Trophoblast cell (in vitro differentiated cells and primary cell): ENCODE results near the gene CIC.
A peak's percentile ranks its signal among the peaks of the same experiment; 100 is the strongest.

ENCODE experiments used
- DNase-seq, 2 donors: peaks; one replicate each; pipeline ENCODE4 v3.0.0-alpha.2; 2016
- H2AFZ ChIP-seq: 2 replicates; pipeline ENCODE4 v1.6.1; 2013; ENCODE audit warnings: low read length, moderate library complexity, mild to moderate bottlenecking; ENCODE audit not compliant: insufficient read depth, poor library complexity
- H2AK5ac ChIP-seq: 2 replicates; pipeline ENCODE4 v1.6.1; 2013; ENCODE audit warnings: mild to moderate bottlenecking, low read length
- H2BK120ac ChIP-seq: 2 replicates; pipeline ENCODE4 v1.6.1; 2013; ENCODE audit warnings: low read length, mild to moderate bottlenecking, moderate library complexity; ENCODE audit not compliant: insufficient read depth, poor library complexity
- H2BK12ac ChIP-seq: 2 replicates; pipeline ENCODE4 v1.6.1; 2013; ENCODE audit warnings: mild to moderate bottlenecking, low read length, moderate library complexity
- H2BK5ac ChIP-seq: 2 replicates; pipeline ENCODE4 v1.6.1; 2013; ENCODE audit warnings: low read length, low read depth, moderate library complexity, mild to moderate bottlenecking; ENCODE audit not compliant: poor library complexity
- H3K14ac ChIP-seq: 2 replicates; pipeline ENCODE4 v1.6.1; 2013; ENCODE audit warnings: mild to moderate bottlenecking, low read length
- H3K18ac ChIP-seq: 2 replicates; pipeline ENCODE4 v1.6.1; 2013; ENCODE audit warnings: mild to moderate bottlenecking, low read length
- H3K23ac ChIP-seq: 2 replicates; pipeline ENCODE4 v1.6.1; 2013; ENCODE audit warnings: low read length
- H3K27ac ChIP-seq: 2 replicates; pipeline ENCODE4 v1.5.1; 2013; ENCODE audit warnings: low read depth, mild to moderate bottlenecking, inconsistent platforms, low read length, moderate library complexity
- H3K27me3 ChIP-seq: 2 replicates; pipeline ENCODE4 v1.6.1; 2013; ENCODE audit warnings: inconsistent platforms, mild to moderate bottlenecking, low read length, moderate library complexity; ENCODE audit not compliant: insufficient read depth
- H3K36me3 ChIP-seq, 2 experiments: 1 replicate in 1 of 2; 2 replicates in 1 of 2; pipeline ENCODE4 v1.6.1; 2013; ENCODE audit warnings: low read length in 2 of 2, mild to moderate bottlenecking in 2 of 2, moderate library complexity in 1 of 2; ENCODE audit not compliant: insufficient read depth in 2 of 2, control insufficient read depth in 1 of 2
- H3K4ac ChIP-seq: 2 replicates; pipeline ENCODE4 v1.6.1; 2013; ENCODE audit warnings: low read depth, mild to moderate bottlenecking, low read length, moderate library complexity
- H3K4me1 ChIP-seq, 2 experiments: 1 replicate in 1 of 2; 2 replicates in 1 of 2; pipeline ENCODE4 v1.6.1; 2013; ENCODE audit warnings: low read length in 2 of 2, mild to moderate bottlenecking in 2 of 2, moderate library complexity in 1 of 2; ENCODE audit not compliant: insufficient read depth in 2 of 2, control insufficient read depth in 1 of 2
- H3K4me2 ChIP-seq: 2 replicates; pipeline ENCODE4 v1.6.1; 2013; ENCODE audit warnings: inconsistent platforms, mild to moderate bottlenecking, low read length, moderate library complexity
- H3K4me3 ChIP-seq: 2 replicates; pipeline ENCODE4 v1.5.1; 2013; ENCODE audit warnings: mild to moderate bottlenecking, low read depth, low read length, inconsistent platforms
- H3K79me1 ChIP-seq: one replicate; pipeline ENCODE4 v1.6.1; 2013; ENCODE audit warnings: low read length
- H3K79me2 ChIP-seq: 2 replicates; pipeline ENCODE4 v1.6.1; 2013; ENCODE audit warnings: low read length, mild to moderate bottlenecking; ENCODE audit not compliant: control insufficient read depth, insufficient read depth, poor library complexity
- H3K9ac ChIP-seq: 2 replicates; pipeline ENCODE4 v1.6.1; 2013; ENCODE audit warnings: mild to moderate bottlenecking, low read length
- H3K9me3 ChIP-seq: 2 replicates; pipeline ENCODE4 v1.6.1; 2013; ENCODE audit warnings: low read depth, mild to moderate bottlenecking, control low read depth, inconsistent platforms, low read length; ENCODE audit not compliant: insufficient read depth
- H4K12ac ChIP-seq: 2 replicates; pipeline ENCODE4 v1.6.1; 2013; ENCODE audit warnings: low read depth, mild to moderate bottlenecking, low read length, moderate library complexity
- H4K8ac ChIP-seq: 2 replicates; pipeline ENCODE4 v1.6.1; 2013; ENCODE audit warnings: low read depth, mild to moderate bottlenecking, low read length, moderate library complexity
- H4K91ac ChIP-seq: one replicate; pipeline ENCODE4 v1.6.1; 2013; ENCODE audit warnings: low read depth, mild to moderate bottlenecking, low read length, moderate library complexity
- whole genome bisulfite sequencing: extraction: QIAGEN DNeasy Blood & Tissue Kit; methylation state at CpG from one replicate; pipeline ENCODE4 v1.1.7; 2013; ENCODE audit warnings: missing lambda C conversion rate; ENCODE audit not compliant: insufficient read length, insufficient coverage; ENCODE audit errors: extremely low coverage; 5-methylcytosine and 5-hydroxymethylcytosine counted together

The CIC gene

DNA sequence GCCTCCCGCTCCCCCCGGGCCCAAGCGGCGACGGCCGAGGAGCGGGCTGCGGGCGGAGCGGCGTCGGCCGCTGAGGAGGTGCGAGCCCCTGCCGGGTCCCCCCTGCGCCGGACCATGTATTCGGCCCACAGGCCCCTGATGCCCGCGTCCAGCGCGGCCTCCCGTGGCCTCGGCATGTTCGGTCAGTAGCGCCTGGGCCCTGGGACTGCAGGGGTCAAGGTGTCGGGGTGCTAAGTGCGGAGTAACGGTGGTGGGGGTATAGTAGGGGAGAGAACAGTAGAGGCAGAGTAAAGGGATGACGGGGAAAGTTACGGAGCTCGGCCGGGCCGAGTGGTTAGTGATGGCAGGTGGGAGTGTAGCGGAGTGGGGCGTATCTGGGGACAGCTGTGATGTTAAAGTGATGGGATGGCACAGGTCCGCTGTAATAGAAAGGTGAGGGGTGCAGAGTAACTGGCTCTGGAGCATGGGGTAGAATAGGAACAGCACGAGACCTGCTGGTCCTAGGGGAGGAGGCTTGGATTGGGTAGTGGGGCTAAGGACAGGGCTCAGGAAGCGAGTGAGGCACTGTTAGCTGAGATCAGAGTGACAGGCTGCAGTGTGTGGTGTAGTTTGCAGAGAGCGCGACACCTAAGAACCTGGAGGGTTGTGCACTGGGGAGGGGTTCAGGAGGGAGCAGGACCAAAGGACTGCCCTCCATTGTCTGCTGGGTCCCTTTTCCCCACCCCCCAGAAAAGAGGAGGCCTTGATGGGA lies 15.7 kb downstream of the CIC start:
- no peak overlapping the region for H2BK12ac ChIP-seq
- H3K79me1 ChIP-seq = peaks cover 34% of the 10 kb centered on the region
- H2AFZ ChIP-seq = no peak overlapping the region
- WGBS = no CpG with 5 or more reads among the region's 41 CpGs
- peak overlapping the region; percentile 78 for H3K9ac ChIP-seq
- peak overlapping the region; percentile 41 for H4K91ac ChIP-seq
- peaks cover 35 to 40% of the 10 kb centered on the region in 2 experiments for H3K4me1 ChIP-seq
- H3K4me2 ChIP-seq = peak overlapping the region; percentile 96
- no peak overlapping the region for H4K12ac ChIP-seq
- no peaks in the 10 kb centered on the region for H3K27me3 ChIP-seq
- H3K4me3 ChIP-seq = peak overlapping the region; percentile 80
- H3K4ac ChIP-seq = peak overlapping the region; percentile 44
- DNase-seq = peak in 1 of 2 donors; percentile 9
- H3K18ac ChIP-seq = peak overlapping the region; percentile 40
- no peak overlapping the region for H3K27ac ChIP-seq
- H3K14ac ChIP-seq = peak overlapping the region; percentile 3
- no peak overlapping the region for H4K8ac ChIP-seq
- no peak overlapping the region for H3K23ac ChIP-seq
- H3K9me3 ChIP-seq = peaks cover 4% of the 10 kb centered on the region
- H2AK5ac ChIP-seq = peak overlapping the region; percentile 27
- no peak overlapping the region for H2BK5ac ChIP-seq
- peaks cover 13% of the 10 kb centered on the region for H3K79me2 ChIP-seq
- H2BK120ac ChIP-seq = no peak overlapping the region
- peaks cover 35 to 36% of the 10 kb centered on the region in 2 experiments for H3K36me3 ChIP-seq

DNA sequence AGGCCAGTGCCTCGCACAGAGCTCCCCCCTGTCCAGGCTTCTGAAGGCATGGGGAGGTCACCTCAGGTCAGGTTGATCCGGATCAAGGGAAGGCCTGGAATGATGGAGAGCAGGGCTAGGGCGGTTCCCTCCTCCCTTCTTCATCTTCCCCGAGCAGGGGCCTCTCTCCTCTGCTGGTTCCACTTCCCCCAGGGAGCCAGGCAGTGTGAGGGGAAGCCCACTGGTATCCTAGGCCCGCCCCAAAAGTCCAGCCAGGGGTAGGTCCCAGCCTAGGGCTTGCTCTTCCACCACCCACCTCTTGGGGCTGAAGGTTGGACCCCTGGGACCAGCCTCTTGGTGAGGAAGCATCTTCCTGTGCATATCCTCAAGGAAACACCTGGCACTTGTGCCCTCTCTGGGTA lies 16.5 kb downstream of the CIC start:
- H3K14ac ChIP-seq = no peak overlapping the region
- H3K4me1 ChIP-seq = peaks cover 35 to 40% of the 10 kb centered on the region in 2 experiments
- peak overlapping the region; percentile 24 for H3K18ac ChIP-seq
- H3K4ac ChIP-seq = peak overlapping the region; percentile 27
- H3K79me2 ChIP-seq = peaks cover 12% of the 10 kb centered on the region
- H4K12ac ChIP-seq = no peak overlapping the region
- no peak overlapping the region for H2BK120ac ChIP-seq
- no peak overlapping the region for H2BK12ac ChIP-seq
- no peak overlapping the region for H3K23ac ChIP-seq
- peaks cover 28% of the 10 kb centered on the region for H3K79me1 ChIP-seq
- H4K91ac ChIP-seq = no peak overlapping the region
- WGBS = no CpG with 5 or more reads among the region's 5 CpGs
- no peak overlapping the region for H2BK5ac ChIP-seq
- H3K36me3 ChIP-seq = peaks cover 43% of the 10 kb centered on the region in 2 experiments
- H3K27me3 ChIP-seq = no peaks in the 10 kb centered on the region
- H3K4me2 ChIP-seq = peak overlapping the region; percentile 96
- no peak overlapping the region for H4K8ac ChIP-seq
- peaks cover 4% of the 10 kb centered on the region for H3K9me3 ChIP-seq
- H2AFZ ChIP-seq = no peak overlapping the region
- no peak for DNase-seq
- no peak overlapping the region for H3K27ac ChIP-seq
- H3K9ac ChIP-seq = no peak overlapping the region
- H2AK5ac ChIP-seq = no peak overlapping the region
- H3K4me3 ChIP-seq = no peak overlapping the region

DNA sequence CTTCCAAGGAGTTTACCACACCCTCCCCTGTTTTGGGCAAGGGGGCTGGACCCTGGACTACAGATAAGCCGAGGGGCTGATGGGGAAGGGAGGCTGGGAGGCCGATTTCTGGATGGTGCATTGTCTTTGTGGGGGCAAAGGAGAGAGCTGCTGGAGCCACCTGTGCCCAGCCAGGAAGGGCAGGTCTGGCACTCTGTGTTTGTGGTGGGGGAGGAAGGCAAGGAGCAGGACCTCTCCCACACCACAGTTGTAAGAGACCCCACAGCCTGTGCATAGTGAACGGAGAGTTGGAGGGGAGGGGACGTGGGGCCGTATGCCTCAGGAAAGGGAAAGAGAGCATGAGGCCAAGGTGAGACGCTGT lies 16.9 kb downstream of the CIC start:
- Histone ChIP-seq H4K91ac (no peak overlapping the region), H3K4me1 (peaks cover 35 to 40% of the 10 kb centered on the region in 2 experiments), H3K23ac (no peak overlapping the region), H3K27me3 (no peaks in the 10 kb centered on the region), H2BK12ac (no peak overlapping the region), H4K8ac (no peak overlapping the region), H3K4me2 (no peak overlapping the region), H3K36me3 (peaks cover 47 to 48% of the 10 kb centered on the region in 2 experiments), H2BK120ac (no peak overlapping the region), H4K12ac (peak overlapping the region; percentile 32), H3K79me2 (peaks cover 11% of the 10 kb centered on the region), H3K4me3 (no peak overlapping the region), H2AFZ (no peak overlapping the region), H2BK5ac (no peak overlapping the region), H3K9me3 (peaks cover 4% of the 10 kb centered on the region), H3K18ac (peak overlapping the region; percentile 41), H2AK5ac (no peak overlapping the region), H3K79me1 (peaks cover 25% of the 10 kb centered on the region), H3K14ac (no peak overlapping the region), H3K27ac (no peak overlapping the region), H3K4ac (peak overlapping the region; percentile 38), H3K9ac (no peak overlapping the region)
- WGBS = no CpG with 5 or more reads among the region's 6 CpGs
- no peak for DNase-seq

DNA sequence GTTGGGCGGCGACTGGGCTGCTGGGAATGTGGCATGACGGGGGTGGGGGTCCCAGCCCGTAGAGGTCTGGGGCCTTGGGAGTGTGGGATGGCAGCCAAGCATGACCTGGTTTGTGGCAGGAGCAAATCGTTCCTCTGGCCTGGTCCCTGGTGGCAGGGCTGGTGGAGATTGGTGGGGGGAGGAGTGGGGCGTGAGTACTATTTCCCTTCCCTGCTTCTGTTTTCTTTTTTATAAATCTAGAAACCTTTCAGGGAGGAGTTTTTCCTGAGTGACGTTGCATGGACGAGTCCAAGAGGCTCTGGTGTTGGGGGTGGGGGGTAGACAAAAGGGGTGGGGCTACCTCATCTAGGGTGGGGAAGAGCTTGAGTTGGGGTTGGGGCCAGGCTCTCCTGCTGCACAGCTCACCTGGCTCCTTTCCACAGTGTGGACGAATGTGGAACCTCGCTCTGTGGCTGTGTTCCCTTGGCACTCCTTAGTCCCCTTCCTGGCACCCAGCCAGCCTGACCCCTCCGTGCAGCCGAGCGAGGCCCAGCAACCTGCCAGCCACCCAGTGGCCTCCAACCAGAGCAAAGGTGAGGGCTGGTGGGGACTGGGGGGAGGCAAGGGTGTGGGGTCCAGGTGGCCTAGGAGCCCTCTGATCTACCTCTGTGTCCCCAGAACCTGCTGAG lies 17.4 kb downstream of the CIC start:
- H4K8ac ChIP-seq = no peak overlapping the region

More for the DNA sequence above, 17.4 kb downstream of the CIC start:
- Histone ChIP-seq H2BK5ac (no peak overlapping the region), H2AFZ (no peak overlapping the region), H4K12ac (peak overlapping the region; percentile 32), H4K91ac (no peak overlapping the region), H3K9ac (no peak overlapping the region), H3K4ac (no peak overlapping the region), H3K18ac (peak overlapping the region; percentile 41), H2AK5ac (no peak overlapping the region), H3K79me2 (peaks cover 11% of the 10 kb centered on the region), H3K4me1 (peaks cover 31 to 35% of the 10 kb centered on the region in 2 experiments), H2BK120ac (no peak overlapping the region), H3K4me3 (no peak overlapping the region), H3K9me3 (peaks cover 4% of the 10 kb centered on the region), H3K79me1 (peaks cover 20% of the 10 kb centered on the region), H3K14ac (no peak overlapping the region), H3K23ac (no peak overlapping the region), H3K27ac (no peak overlapping the region), H3K4me2 (no peak overlapping the region), H3K27me3 (no peaks in the 10 kb centered on the region), H2BK12ac (no peak overlapping the region), H3K36me3 (peaks cover 52 to 53% of the 10 kb centered on the region in 2 experiments)
- WGBS = no CpG with 5 or more reads among the region's 13 CpGs
- no peak for DNase-seq
